ENCODE results near the gene MRPS25. TPM values are rescaled to one million over a fixed set of nuclear protein-coding genes. Genes with fewer than 3 reads are reported as not detected.

The MRPS25 gene
- total RNA-seq, 4 donors from 2014 or later, result 49.6 to 120 (median 94.2) TPM

- Histone ChIP-seq H3K27me3 (no peaks in the 10 kb centered on the region), H3K27ac (no peak overlapping the region), H3K36me3 (peaks cover 0 to 97% (median 0%) of the 10 kb centered on the region in 3 donors), H3K9me3 (no peaks in the 10 kb centered on the region), H3K4me1 (no peaks in the 10 kb centered on the region), H3K4me3 (no peak overlapping the region)
- no peak for DNase-seq
- TF ChIP-seq POLR2A (IDR thresholded peaks at IDR 0.05) (no peak), CTCF (IDR thresholded peaks at IDR 0.05) (no peak)
Measured at GRCh38 chr3:15032650-15033049, 32.5 kb downstream of the MRPS25 start.

GRCh38 chr3:15029625-15030024 is 35.5 kb downstream of the MRPS25 start:
- Histone ChIP-seq H3K27ac (no peak overlapping the region), H3K9me3 (no peaks in the 10 kb centered on the region), H3K4me1 (no peaks in the 10 kb centered on the region), H3K4me3 (no peak overlapping the region), H3K27me3 (no peaks in the 10 kb centered on the region), H3K36me3 (peaks cover 0 to 98% (median 0%) of the 10 kb centered on the region in 3 donors)
- no peak for DNase-seq
- no peak for TF ChIP-seq CTCF (IDR thresholded peaks at IDR 0.05)
- TF ChIP-seq POLR2A (IDR thresholded peaks at IDR 0.05), result no peak

- no peak for TF ChIP-seq POLR2A (IDR thresholded peaks at IDR 0.05)
- TF ChIP-seq CTCF (IDR thresholded peaks at IDR 0.05), result no peak
- peaks cover 0 to 99% (median 0%) of the 10 kb centered on the region in 3 donors for H3K36me3 ChIP-seq
- no peak overlapping the region for H3K27ac ChIP-seq
- H3K27me3 ChIP-seq, result no peaks in the 10 kb centered on the region
- no peaks in the 10 kb centered on the region for H3K9me3 ChIP-seq
- no peak overlapping the region for H3K4me3 ChIP-seq
- no peak for DNase-seq
- no peaks in the 10 kb centered on the region for H3K4me1 ChIP-seq
Measured at GRCh38 chr3:15023719-15024118, 41.4 kb downstream of the MRPS25 start.

GRCh38 chr3:15023249-15023648 is 41.9 kb downstream of the MRPS25 start:
- Histone ChIP-seq H3K4me1 (no peaks in the 10 kb centered on the region), H3K9me3 (no peaks in the 10 kb centered on the region), H3K27ac (no peak overlapping the region), H3K36me3 (peaks cover 0 to 99% (median 0%) of the 10 kb centered on the region in 3 donors), H3K27me3 (no peaks in the 10 kb centered on the region), H3K4me3 (no peak overlapping the region)
- DNase-seq, result no peak
- TF ChIP-seq CTCF (IDR thresholded peaks at IDR 0.05) (no peak), POLR2A (IDR thresholded peaks at IDR 0.05) (no peak)

GRCh38 chr3:15017191-15017590 is 47.9 kb downstream of the MRPS25 start:
- H3K27ac ChIP-seq, result no peak overlapping the region
- H3K4me1 ChIP-seq, result no peaks in the 10 kb centered on the region
- no peak overlapping the region for H3K4me3 ChIP-seq
- peaks cover 0 to 93% (median 0%) of the 10 kb centered on the region in 3 donors for H3K36me3 ChIP-seq
- TF ChIP-seq CTCF (IDR thresholded peaks at IDR 0.05), result no peak
- TF ChIP-seq POLR2A (IDR thresholded peaks at IDR 0.05), result no peak
- no peak for DNase-seq
- H3K27me3 ChIP-seq, result no peaks in the 10 kb centered on the region
- no peaks in the 10 kb centered on the region for H3K9me3 ChIP-seq

GRCh38 chr3:15015456-15015855 is 49.7 kb downstream of the MRPS25 start:
- DNase-seq, result no peak

More at GRCh38 chr3:15015456-15015855, 49.7 kb downstream of the MRPS25 start:
- H3K4me1 ChIP-seq, result no peaks in the 10 kb centered on the region
- no peaks in the 10 kb centered on the region for H3K27me3 ChIP-seq
- H3K9me3 ChIP-seq, result no peaks in the 10 kb centered on the region
- no peak for TF ChIP-seq POLR2A (IDR thresholded peaks at IDR 0.05)
- TF ChIP-seq CTCF (IDR thresholded peaks at IDR 0.05), result no peak
- H3K4me3 ChIP-seq, result no peak overlapping the region
- peaks cover 0 to 78% (median 0%) of the 10 kb centered on the region in 3 donors for H3K36me3 ChIP-seq
- H3K27ac ChIP-seq, result no peak overlapping the region
